HG02571 (cell line): ENCODE results near the gene BAG5.
"Not testable (repeated sequence)": the region's sequence is repeated elsewhere in the genome, so short reads cannot be mapped to it uniquely, and the experiment has no call there.

Source experiments
- ATAC-seq: cut with Tn5 transposase; IDR thresholded peaks from one replicate; pipeline ENCODE4 v1.9.1; 2021; ENCODE audit warnings: mild to moderate bottlenecking, moderate library complexity; ENCODE audit not compliant: unreplicated experiment

Gene BAG5

DNA sequence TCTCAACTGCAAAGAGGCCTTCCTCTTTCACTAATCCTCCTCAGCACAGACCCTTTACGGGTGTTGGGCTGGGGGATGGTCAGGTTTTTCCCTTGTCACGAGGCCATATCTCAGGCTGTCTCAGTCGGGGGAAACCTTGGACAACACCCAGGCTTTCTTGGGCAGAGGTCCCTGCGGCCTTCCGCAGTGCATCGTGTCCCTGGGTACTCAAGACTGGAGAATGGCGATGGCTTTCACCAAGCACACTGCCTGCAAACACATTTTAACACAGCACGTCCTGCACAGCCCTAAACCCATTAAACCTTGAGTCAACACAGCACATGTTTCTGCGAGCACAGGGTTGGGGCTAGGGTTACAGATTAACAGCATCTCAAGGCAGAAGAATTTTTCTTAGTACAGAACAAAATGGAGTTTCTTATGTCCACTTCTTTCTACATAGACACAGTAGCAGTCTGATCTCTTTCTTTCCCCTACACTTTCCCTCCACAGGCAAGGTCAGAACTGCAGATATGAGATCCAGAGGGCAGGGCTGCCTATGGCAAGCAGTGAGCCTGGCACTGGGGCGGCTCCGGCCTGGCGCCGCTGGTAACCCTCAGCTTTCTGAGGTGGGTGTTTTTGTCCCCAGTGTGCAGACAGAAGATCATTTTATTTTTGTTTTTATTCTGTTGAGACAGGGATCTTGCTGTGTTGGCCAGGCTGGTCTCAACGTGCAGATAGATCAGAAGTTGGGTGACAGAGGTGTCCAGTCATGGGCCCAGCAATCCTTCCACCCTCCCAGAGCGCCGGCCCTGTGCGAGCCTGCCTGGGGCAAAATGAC is 36.8 kb downstream of the BAG5 start:
- not testable (repeated sequence) for ATAC-seq

DNA sequence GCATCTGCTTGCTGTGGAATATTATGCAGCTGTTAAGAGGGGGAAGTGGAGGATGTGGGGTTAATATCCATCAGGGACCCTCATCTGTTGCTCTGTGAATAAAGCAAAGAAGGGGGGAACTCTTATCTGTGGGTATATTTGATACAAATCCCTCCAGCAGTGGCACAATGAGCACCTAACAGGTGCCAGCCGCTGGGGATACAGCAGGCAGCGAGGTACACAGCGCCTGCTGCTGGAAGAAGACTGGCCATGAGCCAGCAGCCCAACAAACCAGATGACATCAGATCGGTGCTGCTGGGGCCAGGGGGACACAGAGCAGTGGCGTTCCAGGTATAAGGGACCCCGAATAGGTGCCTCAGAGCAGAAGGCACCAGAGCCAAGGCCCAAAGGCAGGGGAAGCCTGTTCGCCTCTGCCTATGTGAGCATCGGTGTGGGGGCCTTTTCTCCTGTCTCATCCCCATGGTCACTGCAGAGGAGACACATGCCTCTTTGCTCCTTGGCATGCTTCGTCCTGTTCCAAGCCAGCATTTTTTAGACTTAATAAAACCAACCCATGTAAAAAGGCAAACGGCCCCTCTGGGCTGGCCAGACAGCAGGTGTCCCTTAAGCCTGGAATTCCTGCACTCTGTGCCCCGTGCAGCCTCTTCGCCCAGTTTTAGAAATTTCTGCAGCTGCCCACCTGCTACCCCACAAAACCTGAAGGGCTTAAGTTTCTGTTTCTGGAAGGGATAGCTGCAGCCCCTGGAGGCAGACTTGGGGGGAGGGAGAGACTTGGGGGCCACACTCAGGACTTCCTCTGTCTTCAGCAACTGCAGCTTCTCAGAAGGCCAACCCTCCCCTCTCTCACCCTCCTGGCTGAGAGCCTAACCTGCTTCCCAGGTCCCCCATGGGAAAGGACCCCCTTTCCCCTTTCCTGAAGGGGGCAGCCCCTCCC is 38.2 kb downstream of the BAG5 start:
- no peak for ATAC-seq

DNA sequence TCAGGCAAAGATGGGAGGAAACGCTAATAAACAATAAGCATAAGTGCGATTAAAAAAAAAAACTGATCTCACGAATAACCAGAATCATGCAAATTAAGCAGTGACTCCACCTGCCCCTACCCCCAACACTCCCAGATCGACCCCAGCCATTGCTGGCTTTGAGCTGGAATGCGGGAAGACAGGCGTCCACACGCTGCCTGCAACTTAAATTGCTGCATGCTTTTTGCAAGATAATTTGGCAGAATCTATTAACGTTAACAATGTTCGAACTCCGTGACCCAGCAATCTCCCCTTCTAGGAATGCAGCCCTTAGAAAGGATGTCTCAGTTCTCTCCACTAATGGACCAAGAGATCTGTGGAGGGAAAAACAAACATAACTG is 38.9 kb downstream of the BAG5 start:
- ATAC-seq, result no peak

DNA sequence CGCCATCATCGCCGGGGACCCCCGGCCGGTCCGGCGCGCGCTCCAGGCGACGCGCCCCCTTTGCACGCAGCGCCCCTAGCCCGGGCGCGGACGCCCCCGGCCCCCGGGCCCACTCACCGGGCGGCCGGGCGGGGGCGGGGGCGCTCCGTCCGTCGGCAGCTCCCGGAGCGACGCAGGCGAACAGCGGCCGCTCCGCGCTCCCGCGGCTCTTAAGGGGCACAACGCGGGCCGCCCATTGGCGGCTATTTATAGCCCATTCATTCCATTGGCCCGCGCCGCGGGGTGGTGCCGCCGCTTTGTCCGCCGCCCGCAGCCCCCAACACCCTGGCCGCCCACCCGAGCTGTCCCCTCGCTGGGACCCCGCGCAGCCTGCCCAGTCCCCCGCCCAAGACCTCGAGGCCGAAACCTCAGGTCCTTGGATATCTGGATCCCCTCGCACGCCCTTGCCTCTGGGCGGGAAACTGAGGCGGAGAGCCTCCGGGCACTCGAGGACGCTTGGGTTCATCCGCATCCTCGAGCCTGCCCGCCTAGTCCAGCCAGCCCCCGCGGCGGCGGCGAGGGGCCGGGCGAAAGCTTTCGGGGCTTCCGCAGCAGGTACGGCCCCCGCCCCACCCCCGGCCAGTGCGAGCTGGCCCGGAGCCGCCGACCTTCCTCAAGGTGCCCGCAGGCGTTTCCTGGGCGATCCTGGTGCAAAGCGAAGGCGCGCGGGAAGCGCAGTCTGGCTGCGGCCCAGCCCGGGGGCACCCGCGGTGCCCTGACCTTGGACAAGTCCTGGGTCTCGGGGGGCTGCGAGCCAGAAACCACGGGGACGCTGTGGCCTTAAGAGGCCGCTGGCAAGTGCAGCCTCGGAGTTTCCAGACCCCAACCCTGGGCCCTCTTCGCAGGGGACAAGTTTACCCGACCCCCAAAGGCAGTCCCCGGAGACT is 39.5 kb downstream of the BAG5 start, which contains the start of gene CKB:
CKB (minus strand) TSS at position 182 of the 926 bp plus-strand sequence. CDS start 337 bp downstream, outside the sequence.
- ATAC-seq, result no peak

DNA sequence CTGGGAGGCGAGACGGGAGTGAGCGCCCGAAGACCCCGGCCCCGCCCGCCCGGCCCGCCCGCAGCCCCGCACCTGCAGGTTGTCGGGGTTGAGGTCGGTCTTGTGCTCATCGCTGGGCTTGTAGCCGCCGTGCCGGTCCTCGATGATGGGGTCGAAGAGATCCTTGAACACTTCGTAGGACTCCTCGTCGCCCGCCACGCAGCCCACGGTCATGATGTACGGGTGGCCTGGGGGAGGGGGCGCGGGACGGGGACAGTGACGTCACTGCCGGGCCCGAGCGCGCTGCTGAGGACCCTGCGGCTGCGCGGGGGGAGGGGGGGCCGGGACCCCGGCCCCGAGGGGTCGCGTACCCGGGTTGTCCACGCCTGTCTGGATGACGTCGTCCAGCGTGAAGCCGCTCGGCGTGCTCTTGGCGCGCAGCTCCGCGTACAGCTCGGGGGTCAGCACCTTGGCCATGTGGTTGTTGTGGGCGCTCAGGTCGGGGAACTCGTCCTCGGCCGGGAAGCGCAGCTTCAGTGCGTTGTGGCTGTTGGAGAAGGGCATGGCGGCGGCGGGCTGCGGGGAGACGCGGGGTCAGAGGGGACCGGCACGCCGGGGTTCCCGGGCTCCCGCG is 40.4 kb downstream of the BAG5 start:
- no peak for ATAC-seq

DNA sequence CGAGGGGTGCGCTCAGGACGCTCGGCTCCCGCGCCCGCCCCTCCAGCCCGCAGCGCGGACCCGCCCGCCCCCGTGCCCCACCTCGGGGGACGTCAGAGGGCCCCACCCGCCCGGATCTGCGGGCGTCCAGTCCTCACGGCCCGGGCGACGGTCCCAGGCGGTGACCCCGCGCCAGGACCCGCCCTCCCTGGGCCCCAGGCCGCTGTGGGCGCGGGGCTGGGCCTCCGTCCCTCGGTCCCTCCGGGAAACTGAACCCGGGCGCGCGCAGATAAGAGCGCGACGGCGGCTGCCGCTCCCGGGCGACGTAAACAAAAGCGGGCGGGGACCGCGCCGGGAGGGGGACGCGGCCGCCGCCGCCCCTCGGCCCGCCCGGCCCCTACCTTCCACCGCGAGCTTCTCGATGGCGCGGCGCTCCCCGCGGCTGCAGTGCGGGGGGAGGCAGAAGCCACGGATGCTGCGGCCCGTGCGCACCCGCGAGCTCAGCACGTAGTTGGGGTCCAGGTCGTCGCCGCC is 41.0 kb downstream of the BAG5 start:
- no peak for ATAC-seq

DNA sequence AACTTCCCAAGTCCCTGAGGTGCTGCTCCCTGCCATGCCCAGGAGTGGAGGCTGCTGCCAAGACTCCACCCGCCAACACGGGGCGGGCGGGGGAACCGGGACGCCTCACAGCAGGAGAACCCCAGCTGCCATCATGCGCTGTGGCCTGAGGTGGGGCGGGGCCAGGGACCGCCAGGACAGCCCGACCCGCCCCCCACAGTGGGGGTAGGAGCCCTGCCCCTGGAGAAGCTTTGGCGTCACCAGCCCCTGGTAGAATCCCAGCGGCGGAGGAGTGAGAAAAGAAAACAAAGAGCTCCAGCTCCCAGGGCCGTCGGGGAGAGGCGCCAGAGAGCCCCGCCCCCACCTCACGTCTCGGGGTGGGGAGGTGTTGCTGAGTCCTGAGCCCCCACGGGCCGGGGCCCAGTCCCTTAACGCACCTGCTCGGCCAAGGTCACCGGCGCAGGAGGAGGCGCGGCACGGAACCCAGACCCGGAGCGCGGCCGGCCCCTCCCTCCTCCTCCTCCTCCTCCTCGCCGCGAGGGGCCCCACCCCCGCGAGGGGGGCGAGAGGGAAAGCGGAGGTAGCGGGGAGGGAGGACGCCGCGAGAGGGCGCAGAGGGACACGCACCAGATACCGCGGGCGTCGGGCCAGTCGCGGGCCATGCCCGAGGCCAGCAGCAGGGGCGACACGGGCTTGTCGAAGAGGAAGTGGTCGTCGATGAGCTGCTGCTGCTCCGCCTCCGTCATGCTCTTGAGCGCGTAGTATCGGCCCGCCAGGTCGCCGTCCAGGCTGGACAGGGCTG is 41.6 kb downstream of the BAG5 start:
- ATAC-seq, result peak; percentile 37

DNA sequence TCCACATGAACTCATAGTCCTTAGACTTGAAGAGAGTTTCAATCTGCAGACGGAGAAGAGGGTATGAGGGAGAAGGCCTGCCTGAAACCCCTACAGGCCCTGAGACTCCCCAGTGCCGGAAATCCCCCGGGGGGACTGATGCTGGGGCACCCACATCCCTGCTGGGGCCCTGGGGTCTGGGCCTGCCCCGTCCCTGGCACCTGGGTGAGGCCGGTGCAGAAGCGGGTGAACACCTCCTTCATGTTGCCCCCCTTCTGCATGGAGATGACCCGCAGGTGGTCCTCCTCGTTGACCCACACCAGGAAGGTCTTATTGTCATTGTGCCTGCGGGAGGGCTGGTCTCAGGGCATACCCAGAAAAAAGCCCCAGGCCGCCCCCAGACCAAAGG is 42.2 kb downstream of the BAG5 start:
- ATAC-seq, result no peak

DNA sequence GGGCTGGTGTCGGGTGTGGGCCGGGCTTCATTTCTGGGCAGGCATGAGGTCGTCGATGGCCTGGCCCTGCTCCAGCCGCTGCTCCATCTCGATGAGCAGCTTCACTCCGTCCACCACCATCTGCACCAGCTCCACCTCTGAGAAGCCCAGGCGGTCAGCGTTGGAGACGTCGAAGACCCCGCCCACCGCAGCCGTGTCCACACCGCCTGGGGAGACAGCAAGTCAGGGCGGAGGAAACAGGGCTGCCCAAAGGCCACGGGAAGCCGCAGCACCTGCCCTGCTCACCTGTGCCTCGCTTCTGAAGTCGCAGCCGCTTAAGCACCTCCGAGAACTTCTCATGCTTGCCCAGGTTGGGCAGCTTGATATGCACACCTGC is 42.6 kb downstream of the BAG5 start:
- no peak for ATAC-seq

DNA sequence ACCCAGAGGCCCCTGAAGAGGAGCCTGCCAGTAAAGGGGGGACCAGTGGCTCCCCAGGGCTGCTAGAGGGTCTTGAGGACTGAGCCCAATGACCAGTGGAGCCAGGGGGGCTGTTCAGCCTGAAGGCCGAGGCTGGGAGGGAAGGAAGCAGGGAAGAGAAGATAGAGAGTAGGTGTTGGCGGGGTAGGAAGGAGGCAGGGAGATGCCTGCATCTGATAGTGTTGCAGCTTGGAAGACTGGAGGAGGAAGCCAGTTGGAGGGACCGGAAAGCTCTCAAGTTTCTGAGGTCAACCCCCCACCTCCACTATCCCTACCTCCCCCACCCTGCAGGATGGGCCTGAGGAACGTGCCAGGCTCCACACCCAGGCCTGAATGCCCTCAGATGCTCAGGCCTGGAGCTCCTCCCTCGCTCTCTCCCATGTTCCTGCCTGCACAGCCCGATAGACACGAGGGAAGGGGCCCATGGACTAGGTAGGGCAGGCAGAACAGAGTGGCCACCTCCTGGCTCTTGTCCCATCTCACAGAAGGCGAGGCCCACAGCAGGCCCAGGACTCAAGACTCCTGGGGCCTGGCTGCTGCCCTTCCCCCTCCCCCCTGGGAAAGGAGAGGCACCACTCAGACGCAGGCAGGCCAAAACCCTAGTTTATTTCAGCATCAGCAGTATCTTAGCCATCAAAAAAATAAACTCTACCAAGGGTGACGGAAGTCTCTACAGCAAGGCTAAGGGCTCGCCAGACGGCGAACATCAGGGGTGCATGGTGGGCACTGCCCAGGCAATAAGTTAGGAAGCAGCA is 43.2 kb downstream of the BAG5 start:
- ATAC-seq, result no peak

DNA sequence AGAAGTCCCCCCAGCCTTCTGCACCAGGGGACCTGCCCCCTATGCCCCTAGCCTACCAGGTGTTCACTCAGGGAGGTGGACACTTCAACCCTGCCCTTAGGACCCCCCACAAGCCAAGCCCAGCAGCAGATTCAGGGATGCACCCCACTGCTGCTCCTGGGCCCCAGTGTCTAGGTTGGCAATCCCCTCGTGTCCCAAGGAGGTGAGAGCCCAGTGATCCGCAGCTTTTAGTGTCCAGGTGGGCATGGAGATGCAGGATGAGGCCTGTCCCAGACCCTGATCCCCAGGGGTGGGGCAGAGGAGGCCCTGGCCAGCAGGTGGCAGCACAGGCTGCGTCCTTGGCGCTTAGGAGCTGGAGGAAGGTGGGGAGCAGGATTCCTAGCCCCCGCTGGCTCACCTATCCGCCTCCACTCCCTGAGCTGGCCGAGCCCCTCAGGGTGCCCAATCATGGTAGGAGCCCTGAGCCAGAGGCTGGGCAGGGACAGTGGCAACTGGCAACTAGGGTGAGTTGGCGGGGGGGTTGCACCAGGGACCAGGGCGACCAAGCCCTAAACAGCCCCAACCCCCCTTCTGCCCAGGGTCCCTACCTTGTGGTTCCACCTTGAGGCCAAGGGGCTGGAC is 43.9 kb downstream of the BAG5 start:
- ATAC-seq, result no peak

DNA sequence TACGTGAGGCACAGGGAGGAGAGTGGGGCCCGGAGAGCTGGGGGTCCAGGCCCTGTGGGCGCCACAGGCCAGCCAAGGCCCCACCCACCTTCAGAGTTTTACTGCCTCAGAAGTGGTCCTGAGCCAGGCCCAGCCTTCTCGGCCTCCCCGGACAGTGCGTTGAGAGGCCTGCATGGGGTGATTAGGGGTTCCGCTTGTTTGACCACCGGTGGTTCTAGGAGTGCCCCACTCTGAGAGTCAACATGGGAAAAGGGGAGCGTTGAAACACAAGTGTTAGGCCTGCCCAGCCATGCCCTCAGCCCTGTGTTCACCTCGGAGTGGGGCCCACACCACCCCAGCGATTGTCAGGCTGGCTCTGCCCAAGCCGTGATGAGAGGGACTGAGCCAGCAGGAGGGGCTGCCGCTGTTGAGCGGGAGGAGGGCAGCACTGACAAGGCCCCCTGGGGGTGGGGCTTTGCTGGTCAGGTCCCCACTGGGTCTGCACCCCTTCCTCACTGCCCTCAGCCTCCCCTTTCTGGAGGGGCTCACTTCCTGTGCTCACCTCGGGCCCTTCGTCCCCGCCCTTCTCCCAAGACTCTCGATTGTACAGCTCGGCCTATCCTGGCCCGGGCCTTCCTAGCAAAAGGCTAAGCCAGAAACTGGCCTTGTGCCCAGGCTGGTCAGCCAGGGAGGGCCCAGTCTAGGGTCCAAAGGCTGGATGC is 44.6 kb downstream of the BAG5 start:
- ATAC-seq, result no peak

DNA sequence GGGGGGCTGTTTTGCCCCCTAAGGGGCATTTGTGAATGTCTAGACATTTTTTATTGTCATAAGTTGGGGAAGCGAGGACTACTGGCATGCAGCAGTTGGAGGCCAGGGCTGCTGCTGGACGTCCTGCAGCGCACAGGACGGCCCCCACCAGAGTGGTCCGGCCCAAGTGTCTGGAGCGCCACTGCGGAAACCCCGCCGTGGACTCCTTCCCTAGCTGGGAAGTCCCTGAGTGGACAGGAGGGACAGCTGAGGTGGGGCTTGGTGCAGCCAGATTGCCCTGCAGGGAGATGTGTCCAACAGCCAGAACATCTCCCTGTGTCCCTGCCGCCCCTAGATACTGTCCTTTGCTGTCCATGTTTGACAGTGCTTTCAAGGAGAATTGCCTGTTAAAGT is 45.3 kb downstream of the BAG5 start:
- ATAC-seq, result no peak

DNA sequence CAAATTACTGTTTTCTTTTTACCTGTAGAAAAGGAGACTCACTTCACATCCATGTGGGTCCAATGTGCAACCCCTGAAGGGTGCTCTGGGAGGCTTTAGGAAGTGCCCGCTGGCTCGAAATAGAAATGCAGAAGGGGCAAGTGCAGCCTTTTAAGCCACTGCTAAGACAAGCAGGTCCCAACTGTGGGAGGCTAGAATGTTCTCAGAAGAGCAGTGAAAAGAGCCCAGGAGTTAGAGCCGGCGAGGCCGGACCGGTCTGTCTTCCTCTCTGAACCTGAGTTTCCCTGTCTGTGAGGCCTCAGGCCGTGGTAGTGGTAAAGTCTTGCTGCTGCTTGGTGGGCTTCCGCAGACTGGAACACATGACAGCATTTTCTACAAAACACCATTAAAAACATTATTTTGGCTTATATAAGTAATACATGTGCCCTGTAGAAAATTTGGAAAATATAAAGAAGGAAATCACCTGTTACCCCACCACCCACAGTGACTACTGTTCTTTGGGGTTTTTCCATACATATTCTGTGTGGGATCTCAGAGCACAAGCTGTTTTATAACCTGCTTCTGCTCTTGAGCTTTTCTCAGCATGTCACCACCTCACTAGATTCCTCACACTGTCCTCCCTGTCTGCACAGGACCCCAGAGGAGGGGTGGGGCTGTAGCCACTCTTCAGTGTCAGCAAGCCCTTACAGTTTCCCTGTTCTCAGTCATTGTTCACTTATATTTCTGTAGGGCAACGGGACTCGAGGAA is 45.9 kb downstream of the BAG5 start:
- no peak for ATAC-seq

DNA sequence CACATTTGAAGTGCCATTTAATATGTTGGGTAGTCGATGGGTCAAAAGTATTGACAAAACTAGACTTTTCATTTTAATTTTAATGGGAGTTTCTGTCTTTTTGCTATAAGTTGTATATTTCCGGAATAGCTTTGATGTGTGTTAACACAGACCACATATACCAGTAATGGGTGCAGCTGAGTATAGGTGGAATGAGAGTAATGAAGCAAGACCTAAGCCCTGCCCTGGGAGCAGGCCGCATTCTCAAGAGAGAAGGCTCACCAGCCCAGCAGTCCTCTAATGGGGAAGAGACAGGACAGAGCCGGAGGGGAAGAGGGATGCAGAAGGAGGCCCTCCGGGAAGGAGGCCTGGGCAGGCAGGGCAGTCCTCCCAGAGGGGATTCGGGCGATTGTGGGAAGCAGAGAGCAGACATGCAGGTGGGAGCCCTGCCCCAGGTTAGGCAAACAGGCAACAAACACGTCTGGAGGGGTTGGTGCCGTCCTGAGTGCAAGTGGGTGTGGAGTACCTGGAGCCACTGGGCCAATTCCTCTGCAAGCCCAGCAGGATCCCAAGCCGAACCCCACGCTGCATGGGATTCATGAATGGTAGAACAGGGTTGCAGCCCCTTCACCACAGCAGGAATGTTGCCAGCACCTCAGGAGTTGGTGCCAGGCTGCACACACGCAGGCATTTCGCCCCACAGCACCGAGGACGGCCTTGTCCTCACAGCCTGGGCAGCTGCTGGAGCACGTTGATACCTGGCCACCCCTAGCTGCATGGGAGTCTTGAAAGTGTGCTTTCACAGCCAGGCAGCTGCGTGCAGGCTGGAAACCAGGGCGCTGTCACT is 47.6 kb downstream of the BAG5 start:
- no peak for ATAC-seq
